Tibial nerve (tissue), 4 donors: ENCODE results near the gene SLN.

ENCODE experiments used
- EP300 ChIP-seq, 2 donors: sonication (generic); formaldehyde crosslinking; IDR thresholded peaks; one replicate each; pipeline ENCODE4 v1.6.1; 2017; ENCODE audit warnings: antibody characterized with exemption in 2 of 2, mild to moderate bottlenecking in 1 of 2
- POLR2A ChIP-seq, 2 donors: fragments of 450-650 bp; IDR thresholded peaks; one replicate each; pipeline ENCODE4 v1.6.1; 2017; ENCODE audit warnings: antibody characterized with exemption in 2 of 2, mild to moderate bottlenecking in 2 of 2, moderate library complexity in 2 of 2
- TF ChIP-seq, protein P1 (sequence below), 5 experiments: fragments of 200-600 bp in 3 of 5; fragments of 450-650 bp in 2 of 5; sonication (generic) in 3 of 5; IDR thresholded peaks; one replicate each; pipeline ENCODE4 v1.5.1; 2016 to 2019; ENCODE audit warnings: antibody characterized with exemption in 5 of 5, mild to moderate bottlenecking in 3 of 5, moderate library complexity in 2 of 5

DNA sequence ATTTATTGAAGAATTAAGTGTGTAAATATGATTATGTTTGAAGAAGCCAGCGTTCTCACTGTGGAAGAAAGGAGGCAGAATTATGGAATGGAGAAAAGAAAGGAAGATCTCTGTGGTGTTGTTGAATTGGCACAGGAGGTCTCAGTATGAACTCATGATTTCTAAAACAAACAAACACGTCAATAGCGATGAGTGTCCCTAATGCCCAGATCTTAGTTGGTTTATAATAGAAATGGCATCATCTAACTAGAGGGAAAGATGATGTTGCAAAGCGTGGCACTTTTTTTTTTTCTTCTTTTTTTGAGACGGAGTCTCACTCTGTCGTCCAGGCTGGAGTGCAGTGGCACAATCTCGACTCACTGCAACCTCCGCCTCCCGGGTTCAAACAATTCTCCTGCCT, 39.2 kb upstream of the SLN start:
- TF ChIP-seq POLR2A (IDR thresholded peaks at IDR 0.05), result no peak
- TF ChIP-seq, protein P1, sequence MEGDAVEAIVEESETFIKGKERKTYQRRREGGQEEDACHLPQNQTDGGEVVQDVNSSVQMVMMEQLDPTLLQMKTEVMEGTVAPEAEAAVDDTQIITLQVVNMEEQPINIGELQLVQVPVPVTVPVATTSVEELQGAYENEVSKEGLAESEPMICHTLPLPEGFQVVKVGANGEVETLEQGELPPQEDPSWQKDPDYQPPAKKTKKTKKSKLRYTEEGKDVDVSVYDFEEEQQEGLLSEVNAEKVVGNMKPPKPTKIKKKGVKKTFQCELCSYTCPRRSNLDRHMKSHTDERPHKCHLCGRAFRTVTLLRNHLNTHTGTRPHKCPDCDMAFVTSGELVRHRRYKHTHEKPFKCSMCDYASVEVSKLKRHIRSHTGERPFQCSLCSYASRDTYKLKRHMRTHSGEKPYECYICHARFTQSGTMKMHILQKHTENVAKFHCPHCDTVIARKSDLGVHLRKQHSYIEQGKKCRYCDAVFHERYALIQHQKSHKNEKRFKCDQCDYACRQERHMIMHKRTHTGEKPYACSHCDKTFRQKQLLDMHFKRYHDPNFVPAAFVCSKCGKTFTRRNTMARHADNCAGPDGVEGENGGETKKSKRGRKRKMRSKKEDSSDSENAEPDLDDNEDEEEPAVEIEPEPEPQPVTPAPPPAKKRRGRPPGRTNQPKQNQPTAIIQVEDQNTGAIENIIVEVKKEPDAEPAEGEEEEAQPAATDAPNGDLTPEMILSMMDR (IDR thresholded peaks at IDR 0.05), result no peak
- TF ChIP-seq EP300 (IDR thresholded peaks at IDR 0.05), result no peak
